Measurements from ENCODE around the gene ARAP2. TPM values are rescaled to one million over a fixed set of nuclear protein-coding genes. Genes with fewer than 3 reads are reported as not detected.

The ARAP2 gene
- 0.12 and 0.43 TPM in 2 replicates for total RNA-seq

GRCh38 chr4:36244257-36245082, at the start of gene ARAP2:
Gene ARAP2 (minus strand): TSS chr4:36244514. CDS start chr4:36229486, 15,028 bp downstream.

GRCh38 chr4:36281384-36282106, 37.2 kb upstream of the ARAP2 start, which contains the start of gene DTHD1:
Gene DTHD1 (plus strand): TSS chr4:36281616. CDS start chr4:36281759, 143 bp downstream.

Other genes starting within 250 kb of the ARAP2 start
- not detected in 2 replicates for gene DTHD1, start 37.1 kb upstream of the ARAP2 start, total RNA-seq